AG09309 (cell line): Measurements from ENCODE around the gene FAM221B.

Source experiments
- DNase-seq: peaks from one replicate; pipeline ENCODE4 v3.0.0-alpha.2; 2010; ENCODE audit warnings: low read depth
- H3K4me3 ChIP-seq: 2 replicates; pipeline ENCODE4 v1.5.1; 2011; ENCODE audit warnings: mild to moderate bottlenecking, low read depth, low read length, moderate library complexity; ENCODE audit not compliant: control insufficient read depth
- CTCF ChIP-seq: IDR thresholded peaks from 2 replicates; pipeline ENCODE4 v1.5.1; 2011; ENCODE audit warnings: mild to moderate bottlenecking, low read depth, low read length, inconsistent platforms; ENCODE audit not compliant: insufficient read depth, control insufficient read depth; ENCODE audit errors: missing control alignments

The FAM221B gene

GRCh38 chr9:35822926-35823325 lies 5.6 kb downstream of the FAM221B start:
- DNase-seq, result no peak
- H3K4me3 ChIP-seq, result no peak overlapping the region
- TF ChIP-seq CTCF, result no peak

- TF ChIP-seq CTCF, result no peak
- peak; percentile 58 for DNase-seq
- no peak overlapping the region for H3K4me3 ChIP-seq
Observed at GRCh38 chr9:35820076-35820475, 8.5 kb downstream of the FAM221B start.

GRCh38 chr9:35818341-35818740 lies 10.2 kb downstream of the FAM221B start:
- TF ChIP-seq CTCF, result no peak
- no peak for DNase-seq
- H3K4me3 ChIP-seq, result no peak overlapping the region

GRCh38 chr9:35816708-35817107 lies 11.8 kb downstream of the FAM221B start:
- no peak for TF ChIP-seq CTCF
- DNase-seq, result no peak
- no peak overlapping the region for H3K4me3 ChIP-seq

GRCh38 chr9:35814841-35815543 lies 13.5 kb downstream of the FAM221B start, which contains the start of gene HINT2:
Gene HINT2 (minus strand): TSS chr9:35815042. CDS start chr9:35814979, 63 bp downstream.
- TF ChIP-seq CTCF, result no peak
- peak within 1 kb of the TSS; percentile 81 for H3K4me3 ChIP-seq
- peak; percentile 98 for DNase-seq

GRCh38 chr9:35814106-35814840 lies 14.3 kb downstream of the FAM221B start:
- peak; percentile 45 for TF ChIP-seq CTCF
- peak overlapping the region; percentile 81 for H3K4me3 ChIP-seq
- no peak for DNase-seq
